B cell (primary cell): ENCODE data around the gene CDK10. TPM values are rescaled to one million over a fixed set of nuclear protein-coding genes. Genes with fewer than 3 reads are reported as not detected.
"Not testable (repeated sequence)": the region's sequence is repeated elsewhere in the genome, so short reads cannot be mapped to it uniquely, and the experiment has no call there.

Source experiments
- ATAC-seq: fragments of 200-7000 bp; cut with Tn5 transposase; one replicate; pipeline ENCODE4 v1.10.0; 2021; ENCODE audit warnings: low read depth, mild to moderate bottlenecking, moderate number of reproducible peaks, moderate library complexity
- CTCF ChIA-PET: fragments of 350-600 bp; sonication (Branson Sonifier 250); formaldehyde crosslinking; loops from one replicate; lab custom pipeline; 2021; ENCODE audit warnings: antibody characterized with exemption, inconsistent platforms; lab: Charles Lee
- POLR2A ChIA-PET: fragments of 350-600 bp; sonication (Branson Sonifier 250); formaldehyde crosslinking; loops from one replicate; lab custom pipeline; 2021; ENCODE audit warnings: antibody characterized with exemption; lab: Charles Lee
- DNase-seq: peaks from one replicate; pipeline ENCODE4 v3.0.0; 2013
- H2AFZ ChIP-seq: 2 replicates; pipeline ENCODE4 v1.6.1; 2012; ENCODE audit warnings: mild to moderate bottlenecking, low read depth, low read length; ENCODE audit not compliant: insufficient read depth, poor library complexity, severe bottlenecking
- H3K27ac ChIP-seq, 2 donors: 1 replicate in 1 of 2; 2 replicates in 1 of 2; pipeline ENCODE4 v1.5.1; 2012 to 2013; ENCODE audit warnings: low read length in 2 of 2, mild to moderate bottlenecking in 2 of 2, moderate library complexity in 1 of 2
- H3K27me3 ChIP-seq, 4 experiments: fragments of 200-600 bp in 1 of 4; sonication (generic) in 1 of 4; replicated peaks in 1 of 4; 1 replicate in 2 of 4; 2 replicates in 2 of 4; pipeline versions ENCODE4 v1.6.1 to v1.7.0; 2013 to 2016; ENCODE audit warnings: low read length in 3 of 4, mild to moderate bottlenecking in 2 of 4, mixed read lengths in 1 of 4, moderate library complexity in 1 of 4; ENCODE audit not compliant: insufficient read depth in 4 of 4, control insufficient read depth in 3 of 4; ENCODE audit errors: control extremely low read depth in 1 of 4
- H3K36me3 ChIP-seq, 2 experiments: replicated peaks in 1 of 2; 1 replicate in 1 of 2; 2 replicates in 1 of 2; pipeline versions ENCODE4 v1.6.1 to v1.7.1; 2013; ENCODE audit warnings: low read length in 1 of 2; ENCODE audit not compliant: insufficient read depth in 2 of 2, control insufficient read depth in 1 of 2; ENCODE audit errors: control extremely low read depth in 1 of 2, extremely low read depth in 1 of 2
- H3K4me1 ChIP-seq, 2 donors: fragments of 200-600 bp in 1 of 2; sonication (generic) in 1 of 2; 1 replicate in 1 of 2; 2 replicates in 1 of 2; pipeline versions ENCODE4 v1.5.1 to v1.6.1; 2013 to 2017; ENCODE audit warnings: low read length in 2 of 2; ENCODE audit not compliant: control insufficient read depth in 2 of 2, insufficient read depth in 2 of 2
- H3K4me2 ChIP-seq: replicated peaks from 2 replicates; pipeline ENCODE3; 2012; ENCODE audit warnings: mild to moderate bottlenecking, low read depth, low read length; ENCODE audit not compliant: poor library complexity, severe bottlenecking
- H3K4me3 ChIP-seq, 5 experiments: fragments of 200-600 bp in 1 of 5; sonication (generic) in 1 of 5; 1 replicate in 3 of 5; 2 replicates in 2 of 5; pipeline versions ENCODE4 v1.5.1 to v1.7.0; 2011 to 2016; ENCODE audit warnings: low read length in 4 of 5, mild to moderate bottlenecking in 4 of 5, low read depth in 2 of 5, control low read depth in 1 of 5, moderate library complexity in 1 of 5; ENCODE audit not compliant: insufficient read depth in 1 of 5; ENCODE audit errors: control extremely low read depth in 1 of 5, extremely low read depth in 1 of 5
- H3K79me2 ChIP-seq: fragments of 200-600 bp; sonication (generic); one replicate; pipeline ENCODE4 v1.6.0; 2016; ENCODE audit warnings: low read length; ENCODE audit not compliant: control insufficient read depth, insufficient read depth
- H3K9ac ChIP-seq: fragments of 200-600 bp; sonication (generic); 2 replicates; pipeline ENCODE4 v1.6.1; 2017; ENCODE audit warnings: mild to moderate bottlenecking, low read length, moderate library complexity
- H3K9me3 ChIP-seq, 3 donors: one replicate each; pipeline versions ENCODE4 v1.6.1 to v1.7.1; 2013; ENCODE audit warnings: low read length in 2 of 3; ENCODE audit not compliant: control insufficient read depth in 2 of 3, insufficient read depth in 1 of 3; ENCODE audit errors: control extremely low read depth in 1 of 3
- H4K20me1 ChIP-seq: 2 replicates; pipeline ENCODE4 v1.6.0; 2012; ENCODE audit warnings: mild to moderate bottlenecking, low read length; ENCODE audit not compliant: insufficient read depth, control insufficient read depth, poor library complexity, severe bottlenecking
- H3K27ac Mint-ChIP-seq: one replicate; pipeline ENCODE4 v1.8.0; 2021; ENCODE audit warnings: mixed read lengths
- H3K27me3 Mint-ChIP-seq: one replicate; pipeline ENCODE4 v1.8.0; 2021; ENCODE audit warnings: mixed read lengths
- H3K4me1 Mint-ChIP-seq: one replicate; pipeline ENCODE4 v1.8.0; 2021; ENCODE audit warnings: mixed read lengths
- H3K4me3 Mint-ChIP-seq: one replicate; pipeline ENCODE4 v1.8.0; 2021; ENCODE audit warnings: mixed read lengths
- H3K9me3 Mint-ChIP-seq: one replicate; pipeline ENCODE4 v1.8.0; 2022; ENCODE audit warnings: mixed read lengths; ENCODE audit not compliant: insufficient read depth
- EZH2 ChIP-seq: IDR thresholded peaks from 2 replicates; pipeline ENCODE4 v1.6.1; 2012; ENCODE audit warnings: borderline replicate concordance, low read depth, mild to moderate bottlenecking, moderate library complexity, low read length; ENCODE audit not compliant: insufficient read depth, poor library complexity, severe bottlenecking
- WGBS: methylation state at CpG from one replicate; pipeline ENCODE4 v1.1.5; 2013; ENCODE audit warnings: missing lambda C conversion rate; ENCODE audit not compliant: insufficient coverage; 5-methylcytosine and 5-hydroxymethylcytosine counted together
- intact Hi-C: fragments of 100-400 bp; cut with micrococcal nuclease; formaldehyde crosslinking; loops from one replicate; pipeline ENCODE4 v1.10.0; 2022
- polyA plus RNA-seq: library from polyadenylated mRNA; depleted of rRNA; stranded (reverse); fragments of >200 nt; gene quantifications from 2 replicates; pipeline ENCODE4 v1.2.3, GENCODE V29; 2012
- total RNA-seq, 2 donors: library from RNA; stranded (reverse); fragments of 120-200 nt in 1 of 2; gene quantifications; 1 replicate in 1 of 2; 2 replicates in 1 of 2; pipeline versions ENCODE4 v1.2.3 to v1.2.4, GENCODE V29; 2013 to 2022
- TF ChIP-seq, protein P1 (sequence below): fragments of 200-600 bp; IDR thresholded peaks from one replicate; pipeline ENCODE4 v1.8.0; 2022; ENCODE audit warnings: antibody characterized with exemption, mild to moderate bottlenecking

Gene CDK10
- total and polyA plus RNA-seq, 2 donors (not counting 1 experiment from before 2014, with no cell fraction given) = 114 to 145 TPM

DNA sequence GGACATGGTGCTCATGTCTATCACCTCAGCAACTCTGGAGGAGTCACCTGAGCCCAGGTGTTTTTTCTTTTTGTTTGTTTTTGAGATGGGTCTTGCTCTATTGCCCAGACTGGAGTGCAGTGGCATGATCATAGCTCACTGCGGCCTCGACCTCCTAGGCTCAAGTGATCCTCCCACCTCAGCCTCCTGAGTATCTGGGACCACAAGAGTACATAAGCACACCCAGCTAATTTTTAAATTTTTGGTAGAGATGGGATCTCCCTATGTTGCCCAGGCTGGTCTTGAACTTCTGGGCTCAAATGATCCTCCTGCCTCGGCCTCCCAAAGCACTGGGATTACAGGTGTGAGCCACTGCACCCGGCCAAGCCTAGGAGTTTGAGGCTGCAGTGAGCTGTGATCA is 3.1 kb downstream of the CDK10 start:
- H3K4me1 Mint-ChIP-seq = peaks cover 18% of the 10 kb centered on the region
- H3K4me3 ChIP-seq, H2AFZ ChIP-seq, DNase-seq, H3K9me3 ChIP-seq, H3K4me2 ChIP-seq, POLR2A ChIA-PET, H3K27me3 ChIP-seq, H3K9me3 Mint-ChIP-seq, H3K27me3 Mint-ChIP-seq, H3K4me3 Mint-ChIP-seq, H3K9ac ChIP-seq, H3K27ac Mint-ChIP-seq, H3K27ac ChIP-seq, ATAC-seq: not testable (repeated sequence)
- H3K36me3 ChIP-seq = peaks cover 2 to 35% of the 10 kb centered on the region in 2 experiments
- WGBS = 67% methylated on average over 1 of the region's 4 CpGs
- peaks cover 13% of the 10 kb centered on the region for H4K20me1 ChIP-seq
- CTCF ChIA-PET = interaction anchor here (0.7 kb wide), 1 partner anchor 111 kb away, joined by 4 read pairs; no protein-coding TSS in a partner anchor
- peaks cover 7 to 22% of the 10 kb centered on the region in 2 donors for H3K4me1 ChIP-seq
- peaks cover 32% of the 10 kb centered on the region for H3K79me2 ChIP-seq
- intact Hi-C loops = loop anchor here (5.0 kb wide), 2 partner anchors 33 to 127 kb away; partner anchors contain the start of genes RPL13, VPS9D1 and ZNF276

DNA sequence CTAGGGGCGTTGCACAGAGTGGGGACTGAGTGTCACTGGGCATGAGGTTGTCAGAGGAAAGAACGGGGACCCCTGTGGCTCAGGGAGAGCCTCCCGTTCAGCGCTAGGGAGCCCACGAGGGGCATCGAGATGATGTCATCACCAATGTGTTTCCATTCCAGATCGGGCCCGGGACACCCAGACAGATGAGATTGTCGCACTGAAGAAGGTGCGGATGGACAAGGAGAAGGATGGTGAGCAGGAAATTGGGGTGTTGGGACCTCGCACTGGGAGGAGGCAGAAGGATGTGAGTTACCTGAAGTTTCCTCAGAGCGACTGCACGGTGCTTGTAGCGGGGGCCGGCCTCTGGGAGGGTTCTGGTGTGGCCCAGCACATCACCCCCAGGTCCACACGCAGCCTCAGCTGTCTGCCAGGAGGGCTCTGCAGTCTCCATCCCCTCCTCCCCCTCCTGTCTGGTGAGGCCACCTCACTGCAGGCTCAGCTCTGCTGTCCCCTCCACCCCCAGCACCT is 4.0 kb downstream of the CDK10 start:
- H3K9me3 Mint-ChIP-seq = no peaks in the 10 kb centered on the region

More for the DNA sequence above, 4.0 kb downstream of the CDK10 start:
- peak; percentile 11 for DNase-seq
- no peak overlapping the region for H2AFZ ChIP-seq
- peaks cover 32% of the 10 kb centered on the region for H3K79me2 ChIP-seq
- H3K9ac ChIP-seq = no peak overlapping the region
- 96% methylated on average over 16 of the region's 16 CpGs for WGBS
- peaks cover 7 to 22% of the 10 kb centered on the region in 2 donors for H3K4me1 ChIP-seq
- POLR2A ChIA-PET = no interaction called here
- H3K4me2 ChIP-seq = no peak overlapping the region
- H3K4me3 ChIP-seq = no peak overlapping the region
- Mint-ChIP-seq H3K27me3 (no peaks in the 10 kb centered on the region), H3K4me1 (peaks cover 18% of the 10 kb centered on the region), H3K27ac (no peak overlapping the region), H3K4me3 (no peak overlapping the region)
- peaks cover 20% of the 10 kb centered on the region for H4K20me1 ChIP-seq
- TF ChIP-seq, protein P1, sequence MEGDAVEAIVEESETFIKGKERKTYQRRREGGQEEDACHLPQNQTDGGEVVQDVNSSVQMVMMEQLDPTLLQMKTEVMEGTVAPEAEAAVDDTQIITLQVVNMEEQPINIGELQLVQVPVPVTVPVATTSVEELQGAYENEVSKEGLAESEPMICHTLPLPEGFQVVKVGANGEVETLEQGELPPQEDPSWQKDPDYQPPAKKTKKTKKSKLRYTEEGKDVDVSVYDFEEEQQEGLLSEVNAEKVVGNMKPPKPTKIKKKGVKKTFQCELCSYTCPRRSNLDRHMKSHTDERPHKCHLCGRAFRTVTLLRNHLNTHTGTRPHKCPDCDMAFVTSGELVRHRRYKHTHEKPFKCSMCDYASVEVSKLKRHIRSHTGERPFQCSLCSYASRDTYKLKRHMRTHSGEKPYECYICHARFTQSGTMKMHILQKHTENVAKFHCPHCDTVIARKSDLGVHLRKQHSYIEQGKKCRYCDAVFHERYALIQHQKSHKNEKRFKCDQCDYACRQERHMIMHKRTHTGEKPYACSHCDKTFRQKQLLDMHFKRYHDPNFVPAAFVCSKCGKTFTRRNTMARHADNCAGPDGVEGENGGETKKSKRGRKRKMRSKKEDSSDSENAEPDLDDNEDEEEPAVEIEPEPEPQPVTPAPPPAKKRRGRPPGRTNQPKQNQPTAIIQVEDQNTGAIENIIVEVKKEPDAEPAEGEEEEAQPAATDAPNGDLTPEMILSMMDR = no peak
- no peak for TF ChIP-seq EZH2
- no peaks in the 10 kb centered on the region for H3K27me3 ChIP-seq
- intact Hi-C loops = no loop called here
- H3K36me3 ChIP-seq = peaks cover 2 to 35% of the 10 kb centered on the region in 2 experiments
- H3K9me3 ChIP-seq = no peaks in the 10 kb centered on the region
- ATAC-seq = no peak
- CTCF ChIA-PET = no interaction called here
- H3K27ac ChIP-seq = no peak overlapping the region
